ENCODE results near the gene MRPS18A. TPM values are rescaled to one million over a fixed set of nuclear protein-coding genes. Genes with fewer than 3 reads are reported as not detected.
A peak's percentile ranks its signal among the peaks of the same experiment; 100 is the strongest.

MRPS18A gene
- total and polyA plus RNA-seq, 9 of the 15 experiments (the other 6 are each of a cell fraction or from before 2014, with no cell fraction given), result 87.5 to 243 (median 125) TPM

- no peak for TF ChIP-seq ZKSCAN1 (IDR thresholded peaks at IDR 0.05; ENCODE audit: low read depth, low read length)
- TF ChIP-seq POU5F1 (IDR thresholded peaks at IDR 0.05; ENCODE audit: borderline replicate concordance, low read depth, low read length, partially characterized antibody), result no peak
- no peak for TF ChIP-seq WHSC1 (IDR thresholded peaks at IDR 0.05; ENCODE audit: low read length)
- TF ChIP-seq, protein P1, sequence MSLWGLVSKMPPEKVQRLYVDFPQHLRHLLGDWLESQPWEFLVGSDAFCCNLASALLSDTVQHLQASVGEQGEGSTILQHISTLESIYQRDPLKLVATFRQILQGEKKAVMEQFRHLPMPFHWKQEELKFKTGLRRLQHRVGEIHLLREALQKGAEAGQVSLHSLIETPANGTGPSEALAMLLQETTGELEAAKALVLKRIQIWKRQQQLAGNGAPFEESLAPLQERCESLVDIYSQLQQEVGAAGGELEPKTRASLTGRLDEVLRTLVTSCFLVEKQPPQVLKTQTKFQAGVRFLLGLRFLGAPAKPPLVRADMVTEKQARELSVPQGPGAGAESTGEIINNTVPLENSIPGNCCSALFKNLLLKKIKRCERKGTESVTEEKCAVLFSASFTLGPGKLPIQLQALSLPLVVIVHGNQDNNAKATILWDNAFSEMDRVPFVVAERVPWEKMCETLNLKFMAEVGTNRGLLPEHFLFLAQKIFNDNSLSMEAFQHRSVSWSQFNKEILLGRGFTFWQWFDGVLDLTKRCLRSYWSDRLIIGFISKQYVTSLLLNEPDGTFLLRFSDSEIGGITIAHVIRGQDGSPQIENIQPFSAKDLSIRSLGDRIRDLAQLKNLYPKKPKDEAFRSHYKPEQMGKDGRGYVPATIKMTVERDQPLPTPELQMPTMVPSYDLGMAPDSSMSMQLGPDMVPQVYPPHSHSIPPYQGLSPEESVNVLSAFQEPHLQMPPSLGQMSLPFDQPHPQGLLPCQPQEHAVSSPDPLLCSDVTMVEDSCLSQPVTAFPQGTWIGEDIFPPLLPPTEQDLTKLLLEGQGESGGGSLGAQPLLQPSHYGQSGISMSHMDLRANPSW (CRISPR knock-in tag; IDR thresholded peaks at IDR 0.05), result no peak
- no peak for TF ChIP-seq NEUROD1 (IDR thresholded peaks at IDR 0.05; ENCODE audit: borderline replicate concordance, low read depth, low read length, partially characterized antibody)
- no peak for TF ChIP-seq PHTF2 (CRISPR knock-in tag; IDR thresholded peaks at IDR 0.05)
- TF ChIP-seq ZNF518B (CRISPR knock-in tag; IDR thresholded peaks at IDR 0.05), result no peak
- no peak for TF ChIP-seq HMG20A (CRISPR knock-in tag; conservative IDR thresholded peaks at IDR 0.05)
- no peak for TF ChIP-seq DDX20 (tag; IDR thresholded peaks at IDR 0.05; ENCODE audit: low read depth)
- TF ChIP-seq HNRNPH1 (optimal IDR thresholded peaks at IDR 0.05; ENCODE audit: low read depth, low read length), result no peak
- TF ChIP-seq KLF16 (IDR thresholded peaks at IDR 0.05), result peak; percentile 50; the same call in 1 of the 2 replicates
- TF ChIP-seq SUPT5H (IDR thresholded peaks at IDR 0.05), result peak; percentile 18; the same call in 1 of the 2 replicates
- no peak for TF ChIP-seq FOXJ3 (CRISPR knock-in tag; IDR thresholded peaks at IDR 0.05)
- no peak for TF ChIP-seq KDM4B (IDR thresholded peaks at IDR 0.05; ENCODE audit: borderline replicate concordance in 2 of 2, low read depth in 1 of 2)
- 0 out of 4 replicates have a peak, but pooled peaks of 1 of the 2 experiments have one; percentile 21 for TF ChIP-seq UBTF (IDR thresholded peaks at IDR 0.05; ENCODE audit: borderline replicate concordance in 1 of 2, low read depth in 2 of 2, low read length in 2 of 2)
- TF ChIP-seq KLF13 (tag; IDR thresholded peaks at IDR 0.05; ENCODE audit: borderline replicate concordance, low read depth), result no peak
- no peak for TF ChIP-seq DEAF1 (CRISPR knock-in tag; IDR thresholded peaks at IDR 0.05)
Observed at GRCh38 chr6:43639984-43640800, 47.4 kb downstream of the MRPS18A start (continued).
